Gastrocnemius medialis (tissue), 4 donors: Measurements from ENCODE around the gene ZNF611.
"Not testable (repeated sequence)": the region's sequence is repeated elsewhere in the genome, so short reads cannot be mapped to it uniquely, and the experiment has no call there.

ENCODE experiments used
- POLR2A ChIP-seq, 2 donors: fragments of 450-650 bp; IDR thresholded peaks; one replicate each; pipeline ENCODE4 v1.6.1; 2017; ENCODE audit warnings: antibody characterized with exemption in 2 of 2, mild to moderate bottlenecking in 2 of 2, moderate library complexity in 2 of 2
- TF ChIP-seq, protein P1 (sequence below), 5 experiments: fragments of 450-650 bp in 3 of 5; fragments of 200-600 bp in 2 of 5; sonication (generic) in 2 of 5; IDR thresholded peaks in 4 of 5; conservative IDR thresholded peaks in 1 of 5; 1 replicate in 4 of 5; 2 replicates in 1 of 5; pipeline ENCODE4 v1.5.1; 2016 to 2019; ENCODE audit warnings: antibody characterized with exemption in 5 of 5, mild to moderate bottlenecking in 3 of 5, moderate library complexity in 3 of 5

DNA sequence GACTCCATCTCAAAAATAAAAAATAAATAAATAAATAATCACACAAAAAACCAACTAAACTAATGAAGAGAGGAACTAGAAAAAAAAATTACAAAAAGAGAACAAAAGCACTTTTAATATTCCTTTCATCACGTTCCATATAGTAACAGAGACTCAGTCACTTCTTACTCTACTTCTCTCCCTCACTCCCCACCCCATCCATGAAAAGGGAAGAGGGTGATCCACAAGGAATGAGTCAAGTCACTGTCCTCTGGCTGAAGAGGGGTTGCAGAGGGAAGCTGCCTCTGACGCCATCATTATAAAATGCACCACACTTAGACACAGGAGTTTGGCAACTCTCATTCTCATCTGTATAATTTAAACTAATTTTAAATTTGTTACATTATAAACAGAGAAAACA, 48.0 kb upstream of the ZNF611 start:
- TF ChIP-seq, protein P1, sequence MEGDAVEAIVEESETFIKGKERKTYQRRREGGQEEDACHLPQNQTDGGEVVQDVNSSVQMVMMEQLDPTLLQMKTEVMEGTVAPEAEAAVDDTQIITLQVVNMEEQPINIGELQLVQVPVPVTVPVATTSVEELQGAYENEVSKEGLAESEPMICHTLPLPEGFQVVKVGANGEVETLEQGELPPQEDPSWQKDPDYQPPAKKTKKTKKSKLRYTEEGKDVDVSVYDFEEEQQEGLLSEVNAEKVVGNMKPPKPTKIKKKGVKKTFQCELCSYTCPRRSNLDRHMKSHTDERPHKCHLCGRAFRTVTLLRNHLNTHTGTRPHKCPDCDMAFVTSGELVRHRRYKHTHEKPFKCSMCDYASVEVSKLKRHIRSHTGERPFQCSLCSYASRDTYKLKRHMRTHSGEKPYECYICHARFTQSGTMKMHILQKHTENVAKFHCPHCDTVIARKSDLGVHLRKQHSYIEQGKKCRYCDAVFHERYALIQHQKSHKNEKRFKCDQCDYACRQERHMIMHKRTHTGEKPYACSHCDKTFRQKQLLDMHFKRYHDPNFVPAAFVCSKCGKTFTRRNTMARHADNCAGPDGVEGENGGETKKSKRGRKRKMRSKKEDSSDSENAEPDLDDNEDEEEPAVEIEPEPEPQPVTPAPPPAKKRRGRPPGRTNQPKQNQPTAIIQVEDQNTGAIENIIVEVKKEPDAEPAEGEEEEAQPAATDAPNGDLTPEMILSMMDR (IDR thresholded peaks at IDR 0.05 in 4 of 5, conservative IDR thresholded peaks at IDR 0.05 in 1 of 5) = not testable (repeated sequence)
- TF ChIP-seq POLR2A (IDR thresholded peaks at IDR 0.05) = not testable (repeated sequence)
